B cell (primary cell): Measurements from ENCODE around the gene GON7.

ENCODE experiments used
- CTCF ChIP-seq: fragments of 200-600 bp; IDR thresholded peaks from one replicate; pipeline ENCODE4 v1.8.0; 2022; ENCODE audit warnings: antibody characterized with exemption, mild to moderate bottlenecking
- EZH2 ChIP-seq: IDR thresholded peaks from 2 replicates; pipeline ENCODE4 v1.6.1; 2012; ENCODE audit warnings: borderline replicate concordance, low read depth, mild to moderate bottlenecking, moderate library complexity, low read length; ENCODE audit not compliant: insufficient read depth, poor library complexity, severe bottlenecking

GRCh38 chr14:93246534-93246933 is 39.7 kb upstream of the GON7 start:
- no peak for TF ChIP-seq CTCF
- TF ChIP-seq EZH2, result no peak
